Pancreas (tissue), 10 donors: ENCODE measurements around the gene CTNNA2. TPM values are rescaled to one million over a fixed set of nuclear protein-coding genes. Genes with fewer than 3 reads are reported as not detected.

Experiments used
- ATAC-seq, 4 donors: fragments of 200-7000 bp; cut with Tn5 transposase; one replicate each; pipeline versions ENCODE4 v1.8.0 to v1.9.1; 2020; ENCODE audit warnings: mild to moderate bottlenecking in 4 of 4, moderate library complexity in 4 of 4
- DNase-seq, 6 donors: peaks; one replicate each; pipeline ENCODE4 v3.0.0-alpha.2; 2020
- FAIRE-seq: peaks from 2 replicates; lab custom pipeline; 2012; peaks lifted over from hg19 to GRCh38; lab: Jason Lieb, UNC
- H3K27ac ChIP-seq, 4 donors: fragments of 200-600 bp; sonication (generic); 1 replicate in 3 of 4; 2 replicates in 1 of 4; pipeline versions ENCODE4 v1.5.0 to v1.8.0; 2020
- H3K27me3 ChIP-seq, 4 donors: fragments of 200-600 bp; one replicate each; pipeline ENCODE4 v1.8.0; 2021
- H3K36me3 ChIP-seq, 3 donors: fragments of 200-600 bp; sonication (generic) in 1 of 3; one replicate each; pipeline versions ENCODE4 v1.5.0 to v1.8.0; 2020 to 2021
- H3K4me1 ChIP-seq, 3 donors: fragments of 200-600 bp; one replicate each; pipeline ENCODE4 v1.8.0; 2021
- H3K4me3 ChIP-seq, 4 donors: fragments of 200-600 bp; sonication (generic) in 2 of 4; one replicate each; pipeline versions ENCODE4 v1.5.0 to v1.8.0; 2020 to 2021
- H3K9me3 ChIP-seq, 4 donors: fragments of 200-600 bp; one replicate each; pipeline ENCODE4 v1.8.0; 2021
- CTCF ChIP-seq, 4 donors: fragments of 200-600 bp; sonication (generic) in 3 of 4; IDR thresholded peaks; one replicate each; pipeline versions ENCODE4 v1.5.0 to v1.8.0; 2021; ENCODE audit warnings: antibody characterized with exemption in 4 of 4
- WGBS, 2 donors: extraction: QIAGEN DNeasy Blood & Tissue Kit; methylation state at CpG; one replicate each; pipeline ENCODE4 v1.1.7; 2013; 5-methylcytosine and 5-hydroxymethylcytosine counted together
- intact Hi-C, 3 donors: fragments of 100-400 bp; cut with DNase I; formaldehyde crosslinking; loops; one replicate each; pipeline versions ENCODE4 v1.11.1 to v1.14.2; 2022
- polyA plus RNA-seq, 2 donors: library from polyadenylated mRNA; stranded (reverse); fragments of 200-250 nt; gene quantifications; one replicate each; pipeline ENCODE4 v1.2.3, GENCODE V29; 2013
- total RNA-seq, 6 donors: library from RNA; stranded (reverse); fragmentation: NEBNext Ultra II Directional in 4 of 6; extraction: Animal tissue kit (Norgen Biotek cat#: 25700) in 4 of 6; gene quantifications; one replicate each; pipeline versions ENCODE4 v1.2.1 to v1.2.4, GENCODE V29; 2021 to 2023
- donor health status: healthy with polysubstance abuse.
- donor health status: DM: no; HTN: no; CAD: no; lungs with moderate emphysema.
- donor health status: DM: no; HTN: no; CAD: no.
- donor health status: control.
- donor health status: control.
- donor health status: Bipolar disorder and iron deficiency.
- donor health status: DM: yes; HTN: yes; CAD: no.
- donor health status: DM: no; HTN: no; CAD: no.
- donor health status: DM: no; HTN: no; CAD: no.
- donor health status: DM: yes; HTN: yes; CAD: no.

Gene CTNNA2
- total and polyA plus RNA-seq, 8 donors: 0.25 to 12.1 (median 2.1) TPM

GRCh38 chr2:80153768-80154167 lies 640.9 kb downstream of the CTNNA2 start:
- no peak for ATAC-seq
- intact Hi-C loops: no loop called here
- Histone ChIP-seq H3K27ac (no peak overlapping the region), H3K36me3 (no peaks in the 10 kb centered on the region), H3K9me3 (no peaks in the 10 kb centered on the region), H3K4me1 (no peaks in the 10 kb centered on the region), H3K27me3 (no peaks in the 10 kb centered on the region), H3K4me3 (no peak overlapping the region)
- no peak for DNase-seq
- no peak for TF ChIP-seq CTCF (IDR thresholded peaks at IDR 0.05)
- no peak for FAIRE-seq

- ATAC-seq (no peak), FAIRE-seq (no peak), DNase-seq (no peak)
- no peak for TF ChIP-seq CTCF (IDR thresholded peaks at IDR 0.05)
- no peaks in the 10 kb centered on the region for H3K36me3 ChIP-seq
- H3K4me3 ChIP-seq: no peak overlapping the region
- H3K27me3 ChIP-seq: no peaks in the 10 kb centered on the region
- no peaks in the 10 kb centered on the region for H3K4me1 ChIP-seq
- H3K9me3 ChIP-seq: no peaks in the 10 kb centered on the region
- intact Hi-C loops: no loop called here
- 78 to 83% methylated on average over 7 of the region's 7 CpGs for WGBS, 2 donors
- H3K27ac ChIP-seq: no peak overlapping the region
Observed at GRCh38 chr2:80154231-80154915, 641.5 kb downstream of the CTNNA2 start.

- ATAC-seq: no peak
- 44 to 59% methylated on average over 1 of the region's 1 CpG for WGBS, 2 donors
- H3K27me3 ChIP-seq: no peaks in the 10 kb centered on the region
- TF ChIP-seq CTCF (IDR thresholded peaks at IDR 0.05): no peak
- no peak for FAIRE-seq
- no peak overlapping the region for H3K4me3 ChIP-seq
- no peaks in the 10 kb centered on the region for H3K36me3 ChIP-seq
- H3K4me1 ChIP-seq: no peaks in the 10 kb centered on the region
- DNase-seq: no peak
- no peak overlapping the region for H3K27ac ChIP-seq
- intact Hi-C loops: no loop called here
- no peaks in the 10 kb centered on the region for H3K9me3 ChIP-seq
Observed at GRCh38 chr2:80164375-80164774, 651.5 kb downstream of the CTNNA2 start.

- Histone ChIP-seq H3K4me1 (peaks cover 0 to 3% (median 0%) of the 10 kb centered on the region in 3 donors), H3K9me3 (no peaks in the 10 kb centered on the region), H3K4me3 (no peak overlapping the region), H3K27me3 (no peaks in the 10 kb centered on the region), H3K27ac (no peak overlapping the region), H3K36me3 (no peaks in the 10 kb centered on the region)
- WGBS, 2 donors: 63 to 66% methylated on average over 3 of the region's 3 CpGs
- ATAC-seq (no peak), FAIRE-seq (no peak), DNase-seq (no peak)
- TF ChIP-seq CTCF (IDR thresholded peaks at IDR 0.05): no peak
- intact Hi-C loops: no loop called here
Observed at GRCh38 chr2:80166483-80167171, 653.8 kb downstream of the CTNNA2 start.

GRCh38 chr2:80167284-80167808 lies 654.5 kb downstream of the CTNNA2 start:
- WGBS, 2 donors: 21 to 28% methylated on average over 1 of the region's 1 CpG
- Histone ChIP-seq H3K27ac (no peak overlapping the region), H3K36me3 (no peaks in the 10 kb centered on the region), H3K4me1 (peaks cover 0 to 3% (median 0%) of the 10 kb centered on the region in 3 donors), H3K27me3 (no peaks in the 10 kb centered on the region), H3K4me3 (no peak overlapping the region), H3K9me3 (no peaks in the 10 kb centered on the region)
- FAIRE-seq (no peak), DNase-seq (no peak), ATAC-seq (no peak)
- intact Hi-C loops: no loop called here
- no peak for TF ChIP-seq CTCF (IDR thresholded peaks at IDR 0.05)
